Measurements from ENCODE around the gene ASCL2. TPM values are rescaled to one million over a fixed set of nuclear protein-coding genes. Genes with fewer than 3 reads are reported as not detected.

The ASCL2 gene
- total RNA-seq, 1 donor: not detected

DNA sequence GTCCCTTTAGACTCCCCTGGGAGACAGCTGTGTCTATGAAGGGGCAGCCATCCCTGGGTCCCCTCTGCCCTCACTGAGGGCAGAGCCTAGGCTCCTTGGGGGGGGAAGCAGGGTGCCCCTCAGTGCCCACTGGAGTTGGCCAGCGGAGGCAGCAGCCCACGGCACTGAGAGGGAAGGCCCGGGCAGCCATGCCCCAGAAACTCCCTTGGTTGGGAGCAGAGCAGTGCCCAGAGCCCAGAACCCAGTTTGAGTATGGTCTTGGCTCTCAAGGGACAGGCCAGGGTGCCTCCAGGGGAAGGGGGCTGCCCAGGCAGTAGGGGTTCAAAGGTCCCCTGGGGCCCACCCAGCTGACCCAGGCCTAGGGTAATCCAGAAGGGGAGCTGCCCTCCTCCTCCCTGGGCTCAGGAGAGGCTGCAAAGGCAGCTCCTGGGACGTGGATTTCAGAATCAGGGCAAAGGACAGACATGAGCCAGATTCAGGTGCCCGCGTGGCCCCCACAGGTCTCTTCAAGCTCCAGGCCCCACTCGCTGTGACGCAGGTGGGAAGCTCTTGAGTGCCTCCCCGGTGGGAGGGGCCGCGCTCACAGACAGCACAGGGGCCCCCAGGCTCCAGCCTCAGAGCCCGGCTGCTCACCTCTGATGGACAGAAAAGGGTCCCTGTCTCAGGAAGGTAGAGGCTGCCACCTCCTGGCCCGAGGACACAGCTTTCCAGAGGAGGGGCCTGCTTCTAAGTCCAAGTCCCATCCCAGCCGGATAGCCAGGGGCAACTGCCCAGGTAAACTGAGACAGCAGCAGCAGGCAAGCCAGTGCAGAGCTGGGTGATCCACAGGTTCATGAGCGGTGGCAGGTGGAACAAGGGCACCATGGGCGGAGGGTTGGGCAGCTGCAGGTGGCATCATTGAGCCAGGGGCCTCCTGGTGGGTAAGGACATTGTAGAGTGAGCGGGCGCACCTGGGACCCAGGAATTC lies 28.7 kb upstream of the ASCL2 start:
- Histone ChIP-seq H4K20me1 (ENCODE audit: insufficient read depth, low read length) (no peaks in the 10 kb centered on the region), H3K27ac (ENCODE audit: low read depth, low read length) (no peak overlapping the region), H3K27me3 (ENCODE audit: insufficient read depth, low read length) (no peaks in the 10 kb centered on the region), H2AFZ (ENCODE audit: low read length) (no peak overlapping the region), H3K4me1 (ENCODE audit: insufficient read depth, low read length) (no peaks in the 10 kb centered on the region), H3K79me2 (ENCODE audit: insufficient read depth, low read length) (no peaks in the 10 kb centered on the region), H3K9me3 (ENCODE audit: low read depth, low read length) (no peaks in the 10 kb centered on the region), H3K36me3 (ENCODE audit: insufficient read depth, low read length) (no peaks in the 10 kb centered on the region), H3K4me2 (ENCODE audit: insufficient read depth, low read length) (no peak overlapping the region), H3K4me3 (ENCODE audit: insufficient read depth, low read length) (no peak overlapping the region)
- DNase-seq (ENCODE audit: insufficient read length, low spot score, missing footprints): peak; percentile 85
- TF ChIP-seq, protein P1, sequence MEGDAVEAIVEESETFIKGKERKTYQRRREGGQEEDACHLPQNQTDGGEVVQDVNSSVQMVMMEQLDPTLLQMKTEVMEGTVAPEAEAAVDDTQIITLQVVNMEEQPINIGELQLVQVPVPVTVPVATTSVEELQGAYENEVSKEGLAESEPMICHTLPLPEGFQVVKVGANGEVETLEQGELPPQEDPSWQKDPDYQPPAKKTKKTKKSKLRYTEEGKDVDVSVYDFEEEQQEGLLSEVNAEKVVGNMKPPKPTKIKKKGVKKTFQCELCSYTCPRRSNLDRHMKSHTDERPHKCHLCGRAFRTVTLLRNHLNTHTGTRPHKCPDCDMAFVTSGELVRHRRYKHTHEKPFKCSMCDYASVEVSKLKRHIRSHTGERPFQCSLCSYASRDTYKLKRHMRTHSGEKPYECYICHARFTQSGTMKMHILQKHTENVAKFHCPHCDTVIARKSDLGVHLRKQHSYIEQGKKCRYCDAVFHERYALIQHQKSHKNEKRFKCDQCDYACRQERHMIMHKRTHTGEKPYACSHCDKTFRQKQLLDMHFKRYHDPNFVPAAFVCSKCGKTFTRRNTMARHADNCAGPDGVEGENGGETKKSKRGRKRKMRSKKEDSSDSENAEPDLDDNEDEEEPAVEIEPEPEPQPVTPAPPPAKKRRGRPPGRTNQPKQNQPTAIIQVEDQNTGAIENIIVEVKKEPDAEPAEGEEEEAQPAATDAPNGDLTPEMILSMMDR (IDR thresholded peaks at IDR 0.05; ENCODE audit: extremely low read depth, low read depth, low read length): peak; percentile 13

DNA sequence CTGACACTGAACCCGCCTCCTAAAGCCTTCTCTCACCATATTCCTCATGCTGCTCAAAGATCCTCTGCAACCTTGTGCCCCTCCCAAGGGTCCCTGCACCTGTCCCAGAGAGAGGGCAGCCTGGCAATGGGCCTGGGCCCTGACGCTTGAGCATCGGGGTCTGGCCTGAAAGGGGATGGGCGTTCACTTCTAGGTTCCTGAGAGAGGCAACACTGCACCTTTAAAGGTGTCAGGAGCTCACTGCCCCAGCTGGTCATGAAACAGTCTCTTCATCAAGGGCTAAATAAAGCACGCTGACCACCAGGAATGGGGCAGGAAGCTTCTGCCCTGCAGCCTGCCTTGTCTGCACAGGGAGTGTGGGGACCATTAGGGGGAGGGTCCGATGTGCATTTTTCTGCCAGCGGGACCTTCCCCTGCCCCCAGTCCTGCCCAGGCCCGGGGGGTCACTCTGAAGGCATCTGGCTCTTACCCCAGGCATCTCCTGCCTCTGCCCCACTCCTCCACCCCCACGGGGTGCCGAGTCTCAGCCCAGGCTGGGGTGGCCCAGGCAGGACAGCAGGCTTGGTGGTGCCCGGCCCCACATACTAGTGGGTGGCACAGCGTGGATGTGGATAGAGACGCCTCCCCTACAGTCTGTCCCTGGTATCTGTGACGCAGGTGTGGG lies 27.9 kb upstream of the ASCL2 start:
- Histone ChIP-seq H3K27me3 (ENCODE audit: insufficient read depth, low read length) (no peaks in the 10 kb centered on the region), H2AFZ (ENCODE audit: low read length) (no peak overlapping the region), H3K27ac (ENCODE audit: low read depth, low read length) (no peak overlapping the region), H3K9me3 (ENCODE audit: low read depth, low read length) (no peaks in the 10 kb centered on the region), H3K4me2 (ENCODE audit: insufficient read depth, low read length) (no peak overlapping the region), H3K4me1 (ENCODE audit: insufficient read depth, low read length) (no peaks in the 10 kb centered on the region), H3K79me2 (ENCODE audit: insufficient read depth, low read length) (no peaks in the 10 kb centered on the region), H3K36me3 (ENCODE audit: insufficient read depth, low read length) (no peaks in the 10 kb centered on the region), H4K20me1 (ENCODE audit: insufficient read depth, low read length) (no peaks in the 10 kb centered on the region), H3K4me3 (ENCODE audit: insufficient read depth, low read length) (no peak overlapping the region)
- peak; percentile 61 for DNase-seq (ENCODE audit: insufficient read length, low spot score, missing footprints)
- TF ChIP-seq, protein P1 (IDR thresholded peaks at IDR 0.05; ENCODE audit: extremely low read depth, low read depth, low read length): no peak

DNA sequence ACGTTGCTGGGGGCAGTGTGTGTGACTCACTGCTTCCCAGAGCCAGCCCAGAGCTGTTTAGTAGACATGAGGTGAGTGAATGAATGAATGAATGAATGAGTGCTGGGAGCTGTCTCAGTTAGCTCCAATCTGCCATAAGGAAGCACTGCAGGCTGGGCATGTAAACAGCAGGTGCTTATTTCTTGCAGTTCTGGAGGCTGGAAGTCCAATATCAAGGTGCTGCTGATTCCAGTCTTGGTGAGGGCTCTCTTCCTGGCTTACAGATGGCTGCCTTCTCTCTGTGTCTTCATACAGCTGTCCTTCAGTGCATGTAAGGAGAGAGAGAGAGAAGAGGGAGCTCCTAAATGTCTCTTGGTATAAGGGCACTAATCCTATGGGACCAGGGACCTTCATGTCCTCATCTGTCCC lies 27.2 kb upstream of the ASCL2 start:
- Histone ChIP-seq H3K27ac (ENCODE audit: low read depth, low read length) (no peak overlapping the region), H3K79me2 (ENCODE audit: insufficient read depth, low read length) (no peaks in the 10 kb centered on the region), H2AFZ (ENCODE audit: low read length) (no peak overlapping the region), H3K9me3 (ENCODE audit: low read depth, low read length) (no peaks in the 10 kb centered on the region), H3K4me1 (ENCODE audit: insufficient read depth, low read length) (no peaks in the 10 kb centered on the region), H3K36me3 (ENCODE audit: insufficient read depth, low read length) (no peaks in the 10 kb centered on the region), H3K4me3 (ENCODE audit: insufficient read depth, low read length) (no peak overlapping the region), H3K27me3 (ENCODE audit: insufficient read depth, low read length) (no peaks in the 10 kb centered on the region), H4K20me1 (ENCODE audit: insufficient read depth, low read length) (no peaks in the 10 kb centered on the region), H3K4me2 (ENCODE audit: insufficient read depth, low read length) (no peak overlapping the region)
- TF ChIP-seq, protein P1 (IDR thresholded peaks at IDR 0.05; ENCODE audit: extremely low read depth, low read depth, low read length): no peak
- peak; percentile 41 for DNase-seq (ENCODE audit: insufficient read length, low spot score, missing footprints)

Data from osteoblast (primary cell).